Sigmoid colon (tissue), 7 donors: ENCODE results near the gene IL36RN. TPM values are rescaled to one million over a fixed set of nuclear protein-coding genes. Genes with fewer than 3 reads are reported as not detected.

ENCODE experiments used
- DNase-seq: peaks from one replicate; pipeline ENCODE4 v3.0.0-alpha.2; 2019
- H3K27ac ChIP-seq, 4 donors: fragments of 200-600 bp; sonication (generic); one replicate each; pipeline ENCODE4 v1.5.1; 2016 to 2019; ENCODE audit warnings: mild to moderate bottlenecking in 1 of 4
- H3K27me3 ChIP-seq, 3 donors: fragments of 200-600 bp; sonication (generic); one replicate each; pipeline ENCODE4 v1.5.1; 2019; ENCODE audit warnings: mild to moderate bottlenecking in 1 of 3
- H3K36me3 ChIP-seq, 4 donors: fragments of 200-600 bp; sonication (generic); one replicate each; pipeline ENCODE4 v1.5.1; 2016 to 2019
- H3K4me1 ChIP-seq, 4 donors: fragments of 200-600 bp; sonication (generic); one replicate each; pipeline ENCODE4 v1.5.1; 2017 to 2019
- H3K4me3 ChIP-seq, 4 donors: fragments of 200-600 bp; sonication (generic); one replicate each; pipeline ENCODE4 v1.5.1; 2017 to 2019; ENCODE audit warnings: mild to moderate bottlenecking in 2 of 4, moderate library complexity in 1 of 4
- H3K9me3 ChIP-seq, 4 donors: fragments of 200-600 bp in 3 of 4; sonication (generic) in 3 of 4; one replicate each; pipeline versions ENCODE4 v1.5.1 to v1.6.1; 2013 to 2019
- CTCF ChIP-seq, 4 experiments: fragments of 450-650 bp in 3 of 4; fragments of 200-600 bp in 1 of 4; IDR thresholded peaks; one replicate each; pipeline ENCODE4 v1.5.1; 2016 to 2019; ENCODE audit warnings: antibody characterized with exemption in 4 of 4, mild to moderate bottlenecking in 3 of 4, moderate library complexity in 2 of 4
- EP300 ChIP-seq, 4 donors: sonication (generic); formaldehyde crosslinking; IDR thresholded peaks; one replicate each; pipeline ENCODE4 v1.6.1; 2017; ENCODE audit warnings: antibody characterized with exemption in 4 of 4
- POLR2A ChIP-seq, 2 donors: fragments of 450-650 bp; IDR thresholded peaks; one replicate each; pipeline ENCODE4 v1.6.1; 2016; ENCODE audit warnings: antibody characterized with exemption in 2 of 2, mild to moderate bottlenecking in 2 of 2, moderate library complexity in 2 of 2
- POLR2AphosphoS5 ChIP-seq, 4 donors: sonication (generic); formaldehyde crosslinking; IDR thresholded peaks; one replicate each; pipeline ENCODE4 v1.6.1; 2017; ENCODE audit warnings: antibody characterized with exemption in 4 of 4
- WGBS, 2 donors: extraction: QIAGEN DNeasy Blood & Tissue Kit; methylation state at CpG; one replicate each; pipeline ENCODE4 v1.1.7; 2013; 5-methylcytosine and 5-hydroxymethylcytosine counted together
- intact Hi-C: fragments of 100-400 bp; cut with DNase I; formaldehyde crosslinking; loops from one replicate; pipeline ENCODE4 v1.15.1; 2023
- polyA plus RNA-seq, 3 donors: library from polyadenylated mRNA; stranded (reverse); fragments of 200-250 nt; gene quantifications; one replicate each; pipeline ENCODE4 v1.2.3, GENCODE V29; 2013
- total RNA-seq, 4 donors: library from RNA; depleted of rRNA; stranded (reverse); fragments of >200 nt; gene quantifications; one replicate each; pipeline ENCODE4 v1.1.0, GENCODE V29; 2016
- donor health status: healthy with polysubstance abuse.
- donor health status: Bipolar disorder and iron deficiency.
- donor health status: healthy.

The IL36RN gene
- total and polyA plus RNA-seq, 7 donors, result 0.03 TPM; not detected in 6

GRCh38 chr2:113060796-113061195, 1.8 kb downstream of the IL36RN start:
- 72 to 80% methylated on average over 1 of the region's 1 CpG for WGBS, 2 donors
- Histone ChIP-seq H3K9me3 (no peaks in the 10 kb centered on the region), H3K4me3 (no peak overlapping the region), H3K27me3 (peaks cover 0 to 4% (median 0%) of the 10 kb centered on the region in 3 donors), H3K36me3 (no peaks in the 10 kb centered on the region), H3K27ac (no peak overlapping the region), H3K4me1 (no peaks in the 10 kb centered on the region)
- DNase-seq, result no peak
- TF ChIP-seq EP300 (IDR thresholded peaks at IDR 0.05) (no peak), POLR2A (IDR thresholded peaks at IDR 0.05) (no peak), POLR2AphosphoS5 (IDR thresholded peaks at IDR 0.05) (no peak), CTCF (IDR thresholded peaks at IDR 0.05) (no peak)
- intact Hi-C loops, result no loop called here

GRCh38 chr2:113061241-113061640, 2.2 kb downstream of the IL36RN start:
- no peaks in the 10 kb centered on the region for H3K4me1 ChIP-seq
- peaks cover 0 to 4% (median 0%) of the 10 kb centered on the region in 3 donors for H3K27me3 ChIP-seq
- no peak for DNase-seq
- H3K4me3 ChIP-seq, result no peak overlapping the region
- H3K36me3 ChIP-seq, result no peaks in the 10 kb centered on the region
- H3K27ac ChIP-seq, result no peak overlapping the region
- 67 to 73% methylated on average over 2 of the region's 2 CpGs for WGBS, 2 donors
- no peak for TF ChIP-seq EP300 (IDR thresholded peaks at IDR 0.05)
- TF ChIP-seq CTCF (IDR thresholded peaks at IDR 0.05), result no peak
- no peak for TF ChIP-seq POLR2AphosphoS5 (IDR thresholded peaks at IDR 0.05)
- no peak for TF ChIP-seq POLR2A (IDR thresholded peaks at IDR 0.05)
- intact Hi-C loops, result no loop called here
- H3K9me3 ChIP-seq, result no peaks in the 10 kb centered on the region

GRCh38 chr2:113061896-113062770, 3.1 kb downstream of the IL36RN start:
- no peaks in the 10 kb centered on the region for H3K9me3 ChIP-seq
- H3K4me3 ChIP-seq, result no peak overlapping the region
- TF ChIP-seq EP300 (IDR thresholded peaks at IDR 0.05), result no peak
- no peak for TF ChIP-seq CTCF (IDR thresholded peaks at IDR 0.05)
- no peak for TF ChIP-seq POLR2AphosphoS5 (IDR thresholded peaks at IDR 0.05)
- no peak for TF ChIP-seq POLR2A (IDR thresholded peaks at IDR 0.05)
- H3K4me1 ChIP-seq, result no peaks in the 10 kb centered on the region
- intact Hi-C loops, result no loop called here
- peaks cover 0 to 4% (median 0%) of the 10 kb centered on the region in 3 donors for H3K27me3 ChIP-seq
- DNase-seq, result no peak
- H3K36me3 ChIP-seq, result no peaks in the 10 kb centered on the region
- WGBS, 2 donors, result 88 to 89% methylated on average over 18 of the region's 18 CpGs
- no peak overlapping the region for H3K27ac ChIP-seq

- H3K36me3 ChIP-seq, result no peaks in the 10 kb centered on the region
- 84 to 93% methylated on average over 5 of the region's 5 CpGs for WGBS, 2 donors
- peaks cover 0 to 3% (median 0%) of the 10 kb centered on the region in 3 donors for H3K27me3 ChIP-seq
- no peaks in the 10 kb centered on the region for H3K9me3 ChIP-seq
- TF ChIP-seq POLR2AphosphoS5 (IDR thresholded peaks at IDR 0.05), result no peak
- no peak for TF ChIP-seq POLR2A (IDR thresholded peaks at IDR 0.05)
- no peak for TF ChIP-seq CTCF (IDR thresholded peaks at IDR 0.05)
- no peak for TF ChIP-seq EP300 (IDR thresholded peaks at IDR 0.05)
- no peak overlapping the region for H3K27ac ChIP-seq
- intact Hi-C loops, result no loop called here
- no peak for DNase-seq
- no peaks in the 10 kb centered on the region for H3K4me1 ChIP-seq
- no peak overlapping the region for H3K4me3 ChIP-seq
These were observed 5.3 kb downstream of the IL36RN start for GRCh38 chr2:113064281-113064680.
